Gastrocnemius medialis (tissue), 4 donors: ENCODE results near the gene NHSL1. TPM values are rescaled to one million over a fixed set of nuclear protein-coding genes. Genes with fewer than 3 reads are reported as not detected.

ENCODE experiments used
- ATAC-seq, 2 donors: fragments of 150-250 bp; one replicate each; pipeline ENCODE4 v1.9.1; 2016
- DNase-seq, 2 donors: peaks; one replicate each; pipeline ENCODE4 v3.0.0-alpha.2; 2019
- H3K27ac ChIP-seq, 4 donors: fragments of 200-600 bp; sonication (generic); 1 replicate in 1 of 4; 2 replicates in 3 of 4; pipeline ENCODE4 v1.5.1; 2016 to 2018; ENCODE audit warnings: mild to moderate bottlenecking in 2 of 4, moderate library complexity in 1 of 4
- H3K27me3 ChIP-seq, 3 donors: fragments of 200-600 bp; sonication (generic) in 2 of 3; 1 replicate in 1 of 3; 2 replicates in 2 of 3; pipeline versions ENCODE4 v1.5.1 to v1.6.0; 2016 to 2019; ENCODE audit warnings: mild to moderate bottlenecking in 1 of 3, moderate library complexity in 1 of 3
- H3K36me3 ChIP-seq, 2 donors: fragments of 200-600 bp; sonication (generic) in 1 of 2; one replicate each; pipeline ENCODE4 v1.5.1; 2017 to 2018
- H3K4me1 ChIP-seq, 2 donors: fragments of 200-600 bp; sonication (generic) in 1 of 2; one replicate each; pipeline ENCODE4 v1.5.1; 2016 to 2017; ENCODE audit warnings: mild to moderate bottlenecking in 2 of 2
- H3K4me3 ChIP-seq, 4 donors: fragments of 200-600 bp; sonication (generic) in 3 of 4; 1 replicate in 1 of 4; 2 replicates in 3 of 4; pipeline ENCODE4 v1.5.1; 2016 to 2019; ENCODE audit warnings: mild to moderate bottlenecking in 2 of 4
- H3K9me3 ChIP-seq, 3 donors: fragments of 200-600 bp; sonication (generic) in 2 of 3; 1 replicate in 1 of 3; 2 replicates in 2 of 3; pipeline ENCODE4 v1.5.1; 2016 to 2019
- POLR2A ChIP-seq, 2 donors: fragments of 450-650 bp; IDR thresholded peaks; one replicate each; pipeline ENCODE4 v1.6.1; 2017; ENCODE audit warnings: antibody characterized with exemption in 2 of 2, mild to moderate bottlenecking in 2 of 2, moderate library complexity in 2 of 2
- in situ Hi-C, 4 donors: fragments of 200-750 bp; cut with MboI; loops; one replicate each; pipeline versions ENCODE4 v1.15.0 to v1.8.0; 2017; ENCODE audit warnings: low sequenced_read_pairs in 4 of 4
- intact Hi-C: fragments of 100-400 bp; cut with DNase I; formaldehyde crosslinking; loops from one replicate; pipeline ENCODE4 v1.15.1; 2023; ENCODE audit warnings: low total_unique reads
- total RNA-seq, 4 donors: library from RNA; depleted of rRNA; stranded (reverse); fragments of >200 nt; gene quantifications; one replicate each; pipeline versions ENCODE4 v1.1.0 to v1.2.3, GENCODE V29; 2016
- TF ChIP-seq, protein P1 (sequence below), 5 experiments: fragments of 450-650 bp in 3 of 5; fragments of 200-600 bp in 2 of 5; sonication (generic) in 2 of 5; IDR thresholded peaks in 4 of 5; conservative IDR thresholded peaks in 1 of 5; 1 replicate in 4 of 5; 2 replicates in 1 of 5; pipeline ENCODE4 v1.5.1; 2016 to 2019; ENCODE audit warnings: antibody characterized with exemption in 5 of 5, mild to moderate bottlenecking in 3 of 5, moderate library complexity in 3 of 5

NHSL1 gene
- total RNA-seq, 4 donors from 2014 or later: 0.31 to 2.0 (median 1.1) TPM

DNA sequence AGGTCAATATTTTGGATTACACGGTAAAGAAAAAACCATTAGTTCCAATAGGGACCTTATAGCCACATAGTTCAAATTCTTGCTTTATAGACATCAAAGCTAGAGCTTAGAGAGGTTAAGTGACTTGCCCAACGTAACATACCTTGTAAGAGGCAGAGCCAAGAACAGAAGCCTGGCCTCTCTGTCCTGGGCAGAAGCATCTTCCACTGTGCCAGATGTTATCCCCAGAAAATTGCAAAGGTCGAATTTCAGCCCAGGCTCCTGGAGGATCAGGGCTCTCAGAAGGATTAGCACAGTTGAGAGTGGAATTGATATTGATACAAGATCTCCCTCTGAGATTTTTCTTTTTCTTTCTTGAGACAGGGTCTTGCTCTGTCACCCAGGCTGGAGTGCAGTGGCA is 115.5 kb downstream of the NHSL1 start:
- Histone ChIP-seq H3K9me3 (no peaks in the 10 kb centered on the region), H3K27me3 (no peaks in the 10 kb centered on the region), H3K4me3 (no peak overlapping the region), H3K4me1 (no peaks in the 10 kb centered on the region), H3K36me3 (no peaks in the 10 kb centered on the region), H3K27ac (no peak overlapping the region)
- no peak for TF ChIP-seq POLR2A (IDR thresholded peaks at IDR 0.05)
- TF ChIP-seq, protein P1, sequence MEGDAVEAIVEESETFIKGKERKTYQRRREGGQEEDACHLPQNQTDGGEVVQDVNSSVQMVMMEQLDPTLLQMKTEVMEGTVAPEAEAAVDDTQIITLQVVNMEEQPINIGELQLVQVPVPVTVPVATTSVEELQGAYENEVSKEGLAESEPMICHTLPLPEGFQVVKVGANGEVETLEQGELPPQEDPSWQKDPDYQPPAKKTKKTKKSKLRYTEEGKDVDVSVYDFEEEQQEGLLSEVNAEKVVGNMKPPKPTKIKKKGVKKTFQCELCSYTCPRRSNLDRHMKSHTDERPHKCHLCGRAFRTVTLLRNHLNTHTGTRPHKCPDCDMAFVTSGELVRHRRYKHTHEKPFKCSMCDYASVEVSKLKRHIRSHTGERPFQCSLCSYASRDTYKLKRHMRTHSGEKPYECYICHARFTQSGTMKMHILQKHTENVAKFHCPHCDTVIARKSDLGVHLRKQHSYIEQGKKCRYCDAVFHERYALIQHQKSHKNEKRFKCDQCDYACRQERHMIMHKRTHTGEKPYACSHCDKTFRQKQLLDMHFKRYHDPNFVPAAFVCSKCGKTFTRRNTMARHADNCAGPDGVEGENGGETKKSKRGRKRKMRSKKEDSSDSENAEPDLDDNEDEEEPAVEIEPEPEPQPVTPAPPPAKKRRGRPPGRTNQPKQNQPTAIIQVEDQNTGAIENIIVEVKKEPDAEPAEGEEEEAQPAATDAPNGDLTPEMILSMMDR (IDR thresholded peaks at IDR 0.05 in 4 of 5, conservative IDR thresholded peaks at IDR 0.05 in 1 of 5): no peak
- no peak for DNase-seq
- in situ Hi-C loops (no loop called here), intact Hi-C loops (no loop called here)
- no peak for ATAC-seq

- intact Hi-C loops (no loop called here), in situ Hi-C loops (no loop called here)
- Histone ChIP-seq H3K27me3 (no peaks in the 10 kb centered on the region), H3K9me3 (no peaks in the 10 kb centered on the region), H3K36me3 (no peaks in the 10 kb centered on the region), H3K4me1 (no peaks in the 10 kb centered on the region), H3K4me3 (no peak overlapping the region), H3K27ac (no peak overlapping the region)
- no peak for DNase-seq
- TF ChIP-seq, protein P1 (IDR thresholded peaks at IDR 0.05 in 4 of 5, conservative IDR thresholded peaks at IDR 0.05 in 1 of 5): no peak
- no peak for TF ChIP-seq POLR2A (IDR thresholded peaks at IDR 0.05)
- no peak for ATAC-seq
Observed at GRCh38 chr6:138382498-138383265, 116.6 kb downstream of the NHSL1 start.

GRCh38 chr6:138378463-138378862 is 120.8 kb downstream of the NHSL1 start:
- Histone ChIP-seq H3K27ac (no peak overlapping the region), H3K27me3 (no peaks in the 10 kb centered on the region), H3K4me1 (no peaks in the 10 kb centered on the region), H3K4me3 (no peak overlapping the region), H3K9me3 (no peaks in the 10 kb centered on the region), H3K36me3 (no peaks in the 10 kb centered on the region)
- no peak for DNase-seq
- no peak for TF ChIP-seq POLR2A (IDR thresholded peaks at IDR 0.05)
- TF ChIP-seq, protein P1 (IDR thresholded peaks at IDR 0.05 in 4 of 5, conservative IDR thresholded peaks at IDR 0.05 in 1 of 5): no peak
- ATAC-seq: no peak
- intact Hi-C loops (no loop called here), in situ Hi-C loops (no loop called here)

- TF ChIP-seq POLR2A (IDR thresholded peaks at IDR 0.05): no peak
- TF ChIP-seq, protein P1 (IDR thresholded peaks at IDR 0.05 in 4 of 5, conservative IDR thresholded peaks at IDR 0.05 in 1 of 5): no peak
- Histone ChIP-seq H3K27ac (no peak within 1 kb of the TSS), H3K36me3 (no peaks in the 10 kb centered on the region), H3K4me1 (no peaks in the 10 kb centered on the region), H3K4me3 (no peak within 1 kb of the TSS), H3K9me3 (no peaks in the 10 kb centered on the region), H3K27me3 (no peaks in the 10 kb centered on the region)
- no peak for DNase-seq
- intact Hi-C loops: no loop called here
- no peak for ATAC-seq
- in situ Hi-C loops: no loop called here
Observed at GRCh38 chr6:138377844-138378243, 121.5 kb downstream of the NHSL1 start, which contains the start of gene SMIM28. Gene SMIM28 (plus strand): TSS chr6:138377905. CDS start chr6:138378073, 168 bp downstream.
